ENCODE results near the gene ADORA1. TPM values are rescaled to one million over a fixed set of nuclear protein-coding genes. Genes with fewer than 3 reads are reported as not detected.

ADORA1 gene
- total and polyA plus RNA-seq, 10 of the 15 experiments (the other 5 are each of a cell fraction or from before 2014, with no cell fraction given): not detected

DNA sequence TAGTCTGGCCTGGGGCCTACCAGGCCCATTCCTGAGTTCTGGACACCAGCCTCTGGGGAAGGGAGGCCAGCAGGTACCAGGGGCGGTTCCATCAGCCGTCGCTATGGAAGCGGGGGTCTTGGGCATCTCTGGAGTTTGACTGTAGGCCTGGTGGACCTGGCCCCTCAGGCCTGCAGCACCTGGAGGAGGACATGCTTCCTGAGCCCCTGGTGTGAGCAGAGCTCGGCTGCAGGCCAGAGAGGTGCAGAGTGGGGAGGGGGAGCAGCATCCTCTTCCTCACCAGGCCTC lies 40.3 kb downstream of the ADORA1 start (continued):
- TF ChIP-seq POLR2A (IDR thresholded peaks at IDR 0.05; ENCODE audit: low read depth, low read length) (no peak), EP300 (IDR thresholded peaks at IDR 0.05; ENCODE audit: borderline replicate concordance in 1 of 2, control insufficient read depth in 1 of 2, low read depth in 2 of 2, low read length in 2 of 2) (no peak), CBX5 (IDR thresholded peaks at IDR 0.05; ENCODE audit: low read depth) (no peak), ETV6 (conservative IDR thresholded peaks at IDR 0.05 in 1 of 2, IDR thresholded peaks at IDR 0.05 in 1 of 2; ENCODE audit: borderline replicate concordance in 1 of 2, low read depth in 1 of 2) (no peak), SUZ12 (IDR thresholded peaks at IDR 0.05; ENCODE audit: unreplicated experiment) (no peak), RAD51 (IDR thresholded peaks at IDR 0.05) (no peak), REST (IDR thresholded peaks at IDR 0.05; ENCODE audit: low read depth, low read length) (no peak), SREBF1 (IDR thresholded peaks at IDR 0.05; ENCODE audit: low read length) (no peak), SKIL (IDR thresholded peaks at IDR 0.05; ENCODE audit: low read depth, poor library complexity, severe bottlenecking) (no peak)

Measured in GM12878 (cell line).